ENCODE measurements around the gene TM4SF20.

GRCh38 chr2:227313310-227313709, 65.8 kb downstream of the TM4SF20 start:
- TF ChIP-seq CTCF (IDR thresholded peaks at IDR 0.05; ENCODE audit: insufficient read depth, low read length): no peak
- TF ChIP-seq POLR2AphosphoS5 (IDR thresholded peaks at IDR 0.05; ENCODE audit: low read depth): no peak
